HAP-1 (cell line): ENCODE data around the gene CILP2.

Experiments used
- DNase-seq, 2 experiments: peaks; one replicate each; pipeline ENCODE4 v3.0.0-alpha.2; 2016 to 2020; ENCODE audit warnings: low spot score in 2 of 2
- H3K27me3 ChIP-seq: fragments of 250-450 bp; sonication (Bioruptor Pico); 2 replicates; pipeline ENCODE4 v1.5.1; 2020; ENCODE audit warnings: low read depth, mild to moderate bottlenecking, moderate library complexity
- H3K36me3 ChIP-seq: fragments of 250-450 bp; sonication (Bioruptor Pico); replicated peaks from 2 replicates; pipeline ENCODE4 v1.5.1; 2020; ENCODE audit warnings: mild to moderate bottlenecking
- H3K4me1 ChIP-seq: fragments of 250-450 bp; sonication (Bioruptor Pico); 2 replicates; pipeline ENCODE4 v1.5.1; 2020; ENCODE audit warnings: mild to moderate bottlenecking
- H3K4me3 ChIP-seq: fragments of 250-450 bp; sonication (Bioruptor Pico); 2 replicates; pipeline ENCODE4 v1.5.1; 2020; ENCODE audit warnings: mild to moderate bottlenecking, moderate library complexity
- H3K9me3 ChIP-seq: fragments of 250-450 bp; sonication (Bioruptor Pico); 2 replicates; pipeline ENCODE4 v1.5.1; 2020; ENCODE audit warnings: mild to moderate bottlenecking, moderate library complexity
- in situ Hi-C: fragments of 300-500 bp; cut with MboI; formaldehyde crosslinking; loops from 3 replicates; pipeline ENCODE4 v1.14.3; 2020; ENCODE audit warnings: low sequenced_read_pairs, inconsistent platforms, mixed read lengths

CILP2 gene

GRCh38 chr19:19540715-19541515 is 2.9 kb downstream of the CILP2 start:
- peak; percentile 31 to 84 for DNase-seq
- Histone ChIP-seq H3K36me3 (no peaks in the 10 kb centered on the region), H3K27me3 (no peaks in the 10 kb centered on the region), H3K9me3 (no peaks in the 10 kb centered on the region), H3K4me1 (no peaks in the 10 kb centered on the region), H3K4me3 (no peak overlapping the region)
- in situ Hi-C loops: loop anchor here (25.0 kb wide), 1 partner anchor 421 kb away; no protein-coding TSS in a partner anchor

- in situ Hi-C loops: loop anchor here (25.0 kb wide), 1 partner anchor 421 kb away; no protein-coding TSS in a partner anchor
- Histone ChIP-seq H3K27me3 (no peaks in the 10 kb centered on the region), H3K4me3 (no peak overlapping the region), H3K9me3 (no peaks in the 10 kb centered on the region), H3K36me3 (no peaks in the 10 kb centered on the region), H3K4me1 (no peaks in the 10 kb centered on the region)
- no peak for DNase-seq
Observed at GRCh38 chr19:19541616-19542015, 3.6 kb downstream of the CILP2 start.

- Histone ChIP-seq H3K27me3 (no peaks in the 10 kb centered on the region), H3K4me3 (no peak overlapping the region), H3K36me3 (no peaks in the 10 kb centered on the region), H3K4me1 (no peaks in the 10 kb centered on the region), H3K9me3 (no peaks in the 10 kb centered on the region)
- DNase-seq: no peak
- in situ Hi-C loops: loop anchor here (25.0 kb wide), 1 partner anchor 420 kb away; no protein-coding TSS in a partner anchor
Observed at GRCh38 chr19:19542507-19542906, 4.4 kb downstream of the CILP2 start.

GRCh38 chr19:19543101-19543500 is 5.0 kb downstream of the CILP2 start:
- DNase-seq: no peak
- Histone ChIP-seq H3K9me3 (no peaks in the 10 kb centered on the region), H3K36me3 (no peaks in the 10 kb centered on the region), H3K27me3 (no peaks in the 10 kb centered on the region), H3K4me3 (no peak overlapping the region), H3K4me1 (no peaks in the 10 kb centered on the region)
- in situ Hi-C loops: loop anchor here (25.0 kb wide), 1 partner anchor 419 kb away; no protein-coding TSS in a partner anchor

GRCh38 chr19:19543640-19544039 is 5.6 kb downstream of the CILP2 start:
- in situ Hi-C loops: loop anchor here (25.0 kb wide), 1 partner anchor 419 kb away; no protein-coding TSS in a partner anchor
- Histone ChIP-seq H3K4me1 (no peaks in the 10 kb centered on the region), H3K9me3 (no peaks in the 10 kb centered on the region), H3K36me3 (no peaks in the 10 kb centered on the region), H3K4me3 (no peak overlapping the region), H3K27me3 (no peaks in the 10 kb centered on the region)
- DNase-seq: no peak

- in situ Hi-C loops: loop anchor here (25.0 kb wide), 1 partner anchor 418 kb away; no protein-coding TSS in a partner anchor
- Histone ChIP-seq H3K27me3 (no peaks in the 10 kb centered on the region), H3K36me3 (no peaks in the 10 kb centered on the region), H3K9me3 (no peaks in the 10 kb centered on the region), H3K4me3 (no peak overlapping the region), H3K4me1 (no peaks in the 10 kb centered on the region)
- DNase-seq: no peak
Observed at GRCh38 chr19:19544257-19544953, 6.3 kb downstream of the CILP2 start.

- H3K9me3 ChIP-seq: no peaks in the 10 kb centered on the region
- no peaks in the 10 kb centered on the region for H3K27me3 ChIP-seq
- in situ Hi-C loops: loop anchor here (25.0 kb wide), 1 partner anchor 417 kb away; no protein-coding TSS in a partner anchor
- no peak for DNase-seq
- H3K4me1 ChIP-seq: no peaks in the 10 kb centered on the region
- no peaks in the 10 kb centered on the region for H3K36me3 ChIP-seq
- H3K4me3 ChIP-seq: no peak overlapping the region
Observed at GRCh38 chr19:19544954-19545591, 7.0 kb downstream of the CILP2 start.

GRCh38 chr19:19545707-19546106 is 7.6 kb downstream of the CILP2 start:
- no peaks in the 10 kb centered on the region for H3K36me3 ChIP-seq
- H3K4me3 ChIP-seq: no peak overlapping the region
- no peaks in the 10 kb centered on the region for H3K27me3 ChIP-seq
- no peak for DNase-seq
- in situ Hi-C loops: loop anchor here (25.0 kb wide), 1 partner anchor 417 kb away; no protein-coding TSS in a partner anchor
- no peaks in the 10 kb centered on the region for H3K9me3 ChIP-seq
- no peaks in the 10 kb centered on the region for H3K4me1 ChIP-seq

GRCh38 chr19:19546751-19547162 is 8.7 kb downstream of the CILP2 start:
- Histone ChIP-seq H3K27me3 (no peaks in the 10 kb centered on the region), H3K4me1 (no peaks in the 10 kb centered on the region), H3K9me3 (no peaks in the 10 kb centered on the region), H3K4me3 (no peak overlapping the region), H3K36me3 (no peaks in the 10 kb centered on the region)
- in situ Hi-C loops: loop anchor here (25.0 kb wide), 1 partner anchor 416 kb away; no protein-coding TSS in a partner anchor
- DNase-seq: no peak

- H3K9me3 ChIP-seq: no peaks in the 10 kb centered on the region
- no peaks in the 10 kb centered on the region for H3K36me3 ChIP-seq
- in situ Hi-C loops: loop anchor here (25.0 kb wide), 1 partner anchor 414 kb away; no protein-coding TSS in a partner anchor
- no peak for DNase-seq
- H3K4me1 ChIP-seq: no peaks in the 10 kb centered on the region
- no peaks in the 10 kb centered on the region for H3K27me3 ChIP-seq
- no peak overlapping the region for H3K4me3 ChIP-seq
Observed at GRCh38 chr19:19547674-19548336, 9.7 kb downstream of the CILP2 start.

- no peak overlapping the region for H3K4me3 ChIP-seq
- H3K4me1 ChIP-seq: no peaks in the 10 kb centered on the region
- in situ Hi-C loops: loop anchor here (25.0 kb wide), 1 partner anchor 413 kb away; no protein-coding TSS in a partner anchor
- H3K9me3 ChIP-seq: no peaks in the 10 kb centered on the region
- no peaks in the 10 kb centered on the region for H3K27me3 ChIP-seq
- no peaks in the 10 kb centered on the region for H3K36me3 ChIP-seq
- DNase-seq: no peak
Observed at GRCh38 chr19:19548915-19549759, 11.1 kb downstream of the CILP2 start.

GRCh38 chr19:19549804-19550464 is 11.9 kb downstream of the CILP2 start:
- in situ Hi-C loops: loop anchor here (25.0 kb wide), 1 partner anchor 412 kb away; no protein-coding TSS in a partner anchor
- no peak for DNase-seq
- no peak overlapping the region for H3K4me3 ChIP-seq
- no peaks in the 10 kb centered on the region for H3K27me3 ChIP-seq
- H3K9me3 ChIP-seq: no peaks in the 10 kb centered on the region
- H3K4me1 ChIP-seq: no peaks in the 10 kb centered on the region
- H3K36me3 ChIP-seq: no peaks in the 10 kb centered on the region
